ENCODE data around the gene CCR9. TPM values are rescaled to one million over a fixed set of nuclear protein-coding genes. Genes with fewer than 3 reads are reported as not detected.

The CCR9 gene
- total and polyA plus RNA-seq, 3 donors from 2014 or later = 0.19 to 0.25 TPM; not detected in 1

DNA sequence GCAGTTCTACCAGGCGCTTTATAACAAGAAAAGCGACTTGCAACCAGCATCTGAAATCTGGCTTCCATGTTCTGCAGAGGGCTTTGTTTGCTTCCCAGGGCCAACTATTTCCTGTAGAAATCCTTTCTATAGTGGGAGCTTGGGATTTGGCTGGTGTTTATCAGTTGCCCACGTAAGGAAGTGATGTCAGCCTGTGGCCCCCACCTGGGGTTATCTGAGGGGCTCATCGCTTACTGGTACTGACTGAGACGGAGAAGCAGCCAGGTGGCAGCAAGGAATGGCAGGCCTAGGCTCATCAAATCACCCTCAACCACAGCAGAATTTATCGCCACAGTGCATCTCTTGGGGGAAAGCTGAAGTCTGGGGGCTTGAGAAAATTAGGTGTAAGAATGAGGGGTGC lies 14.6 kb upstream of the CCR9 start:
- intact Hi-C loops (cut with DNase I; ENCODE audit: low total_unique reads) = no loop called here
- no peaks in the 10 kb centered on the region for H3K4me1 ChIP-seq
- H3K27me3 ChIP-seq = no peaks in the 10 kb centered on the region
- WGBS, 2 donors = 73 to 84% methylated on average over 6 of the region's 6 CpGs
- TF ChIP-seq, protein P1, sequence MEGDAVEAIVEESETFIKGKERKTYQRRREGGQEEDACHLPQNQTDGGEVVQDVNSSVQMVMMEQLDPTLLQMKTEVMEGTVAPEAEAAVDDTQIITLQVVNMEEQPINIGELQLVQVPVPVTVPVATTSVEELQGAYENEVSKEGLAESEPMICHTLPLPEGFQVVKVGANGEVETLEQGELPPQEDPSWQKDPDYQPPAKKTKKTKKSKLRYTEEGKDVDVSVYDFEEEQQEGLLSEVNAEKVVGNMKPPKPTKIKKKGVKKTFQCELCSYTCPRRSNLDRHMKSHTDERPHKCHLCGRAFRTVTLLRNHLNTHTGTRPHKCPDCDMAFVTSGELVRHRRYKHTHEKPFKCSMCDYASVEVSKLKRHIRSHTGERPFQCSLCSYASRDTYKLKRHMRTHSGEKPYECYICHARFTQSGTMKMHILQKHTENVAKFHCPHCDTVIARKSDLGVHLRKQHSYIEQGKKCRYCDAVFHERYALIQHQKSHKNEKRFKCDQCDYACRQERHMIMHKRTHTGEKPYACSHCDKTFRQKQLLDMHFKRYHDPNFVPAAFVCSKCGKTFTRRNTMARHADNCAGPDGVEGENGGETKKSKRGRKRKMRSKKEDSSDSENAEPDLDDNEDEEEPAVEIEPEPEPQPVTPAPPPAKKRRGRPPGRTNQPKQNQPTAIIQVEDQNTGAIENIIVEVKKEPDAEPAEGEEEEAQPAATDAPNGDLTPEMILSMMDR (IDR thresholded peaks at IDR 0.05) = no peak
- no peak for TF ChIP-seq POLR2A (IDR thresholded peaks at IDR 0.05)
- H3K27ac ChIP-seq = no peak overlapping the region
- no peak for DNase-seq
- no peaks in the 10 kb centered on the region for H3K36me3 ChIP-seq (ENCODE audit: low read depth, missing control alignments)
- no peak overlapping the region for H3K4me3 ChIP-seq
- H3K9me3 ChIP-seq = no peaks in the 10 kb centered on the region

DNA sequence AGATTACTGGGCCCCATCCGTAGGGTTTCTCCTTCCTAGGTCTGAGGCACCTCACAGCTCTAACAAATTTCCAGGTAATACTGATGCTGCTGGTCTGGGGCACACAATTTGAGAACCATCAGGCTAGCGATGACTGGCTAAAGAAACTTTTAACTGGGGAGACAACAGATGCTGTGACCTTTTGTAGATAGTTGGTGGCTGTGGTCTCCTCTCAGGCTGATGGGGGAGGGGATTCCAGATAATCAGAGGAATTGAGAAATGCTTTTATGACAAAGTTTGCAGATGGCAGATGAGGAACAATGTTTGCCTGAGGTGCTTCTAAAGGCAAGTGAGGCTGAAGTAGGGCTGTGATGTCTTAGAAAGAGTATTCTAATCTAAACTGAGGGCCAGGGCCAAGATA lies 13.8 kb upstream of the CCR9 start:
- TF ChIP-seq POLR2A (IDR thresholded peaks at IDR 0.05) = no peak
- TF ChIP-seq, protein P1 (IDR thresholded peaks at IDR 0.05) = no peak
- intact Hi-C loops (cut with DNase I; ENCODE audit: low total_unique reads) = no loop called here
- H3K4me1 ChIP-seq = no peaks in the 10 kb centered on the region

DNA sequence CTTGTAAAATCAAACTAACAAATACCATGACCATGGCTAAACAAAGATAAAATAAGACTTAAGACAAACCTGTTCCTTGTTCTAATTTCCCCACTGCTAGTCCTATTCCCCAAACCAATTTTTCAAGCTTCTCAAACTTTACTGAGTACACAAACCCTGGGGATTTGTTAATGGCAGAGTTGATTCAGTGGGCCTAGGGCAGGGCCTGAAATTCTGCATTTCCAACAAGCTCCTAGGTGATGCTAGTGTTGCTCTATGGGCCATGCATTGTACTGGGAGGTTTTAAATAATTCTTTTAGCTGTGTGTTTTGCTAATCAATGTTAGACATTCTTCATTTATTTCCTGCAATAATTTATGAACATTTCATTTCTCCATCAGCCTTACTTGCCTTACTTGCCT lies 13.3 kb upstream of the CCR9 start:
- Histone ChIP-seq H3K36me3 (ENCODE audit: low read depth, missing control alignments) (no peaks in the 10 kb centered on the region), H3K27me3 (no peaks in the 10 kb centered on the region), H3K9me3 (no peaks in the 10 kb centered on the region), H3K4me1 (no peaks in the 10 kb centered on the region), H3K27ac (no peak overlapping the region), H3K4me3 (no peak overlapping the region)
- TF ChIP-seq POLR2A (IDR thresholded peaks at IDR 0.05) = no peak
- TF ChIP-seq, protein P1 (IDR thresholded peaks at IDR 0.05) = no peak
- no peak for DNase-seq
- intact Hi-C loops (cut with DNase I; ENCODE audit: low total_unique reads) = no loop called here

More for the DNA sequence above, 13.8 kb upstream of the CCR9 start:
- Histone ChIP-seq H3K4me3 (no peak overlapping the region), H3K27ac (no peak overlapping the region), H3K9me3 (no peaks in the 10 kb centered on the region), H3K36me3 (ENCODE audit: low read depth, missing control alignments) (no peaks in the 10 kb centered on the region), H3K27me3 (no peaks in the 10 kb centered on the region)
- 72 to 86% methylated on average over 2 of the region's 2 CpGs for WGBS, 2 donors
- no peak for DNase-seq

DNA sequence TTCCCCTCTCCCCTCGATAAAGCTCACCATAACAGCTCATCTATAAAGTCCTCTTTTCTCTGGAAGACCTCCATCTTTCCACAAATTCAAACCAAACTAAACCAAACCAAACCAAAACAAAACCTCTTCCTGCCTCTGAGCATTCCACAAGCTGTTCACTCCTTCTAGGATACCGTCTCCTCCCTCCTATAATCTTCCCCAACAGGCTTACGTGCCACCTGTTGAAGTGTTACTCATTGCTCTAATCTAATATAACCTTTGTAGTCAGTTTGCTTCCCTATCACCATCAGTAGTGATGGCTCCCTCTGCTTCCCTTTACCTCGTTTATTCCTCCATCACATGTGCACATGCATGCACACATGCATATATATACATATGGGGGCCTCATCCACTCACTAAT lies 12.7 kb upstream of the CCR9 start:
- WGBS, 2 donors = 92 to 94% methylated on average over 4 of the region's 4 CpGs
- DNase-seq = no peak
- no peak overlapping the region for H3K4me3 ChIP-seq
- H3K27ac ChIP-seq = no peak overlapping the region
- H3K4me1 ChIP-seq = no peaks in the 10 kb centered on the region
- H3K36me3 ChIP-seq (ENCODE audit: low read depth, missing control alignments) = no peaks in the 10 kb centered on the region
- TF ChIP-seq POLR2A (IDR thresholded peaks at IDR 0.05) = no peak
- TF ChIP-seq, protein P1 (IDR thresholded peaks at IDR 0.05) = no peak
- H3K9me3 ChIP-seq = no peaks in the 10 kb centered on the region
- no peaks in the 10 kb centered on the region for H3K27me3 ChIP-seq
- intact Hi-C loops (cut with DNase I; ENCODE audit: low total_unique reads) = no loop called here

DNA sequence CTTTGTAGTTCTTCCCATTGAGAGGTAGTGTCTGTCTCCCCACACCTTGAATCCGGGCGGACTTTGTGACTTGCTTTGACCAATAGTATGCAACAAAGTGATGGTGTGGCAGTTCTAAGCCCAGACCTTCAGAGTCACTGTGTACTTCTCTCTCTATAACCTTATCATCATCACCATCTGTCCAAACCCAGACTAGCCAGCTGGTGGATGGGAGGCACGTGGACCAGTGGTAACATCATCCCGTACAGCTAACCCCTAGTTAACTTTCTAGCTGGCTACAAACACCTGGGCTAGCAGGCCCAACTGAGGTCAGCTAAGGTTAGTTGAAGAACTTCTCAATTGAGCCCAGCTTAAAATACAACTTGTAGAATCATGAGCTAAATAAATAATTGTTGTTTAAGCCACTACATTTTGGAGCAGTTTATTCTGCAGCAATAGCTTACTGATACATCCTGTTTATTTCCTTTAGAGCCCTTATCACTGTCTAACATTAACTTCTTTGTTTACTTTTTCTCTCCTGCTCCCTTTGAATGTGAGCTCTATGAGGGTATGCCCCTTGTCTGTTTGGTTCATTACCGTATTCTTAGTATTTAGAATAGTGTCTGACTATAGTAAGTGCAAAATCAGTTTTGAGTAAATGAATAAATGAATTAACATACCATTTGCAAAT lies 11.5 kb upstream of the CCR9 start:
- intact Hi-C loops (cut with DNase I; ENCODE audit: low total_unique reads) = no loop called here
- no peak for DNase-seq
- TF ChIP-seq, protein P1 (IDR thresholded peaks at IDR 0.05) = no peak
- no peak for TF ChIP-seq POLR2A (IDR thresholded peaks at IDR 0.05)
- H3K27ac ChIP-seq = no peak overlapping the region
- H3K36me3 ChIP-seq (ENCODE audit: low read depth, missing control alignments) = no peaks in the 10 kb centered on the region
- no peaks in the 10 kb centered on the region for H3K9me3 ChIP-seq
- H3K4me3 ChIP-seq = no peak overlapping the region
- WGBS, 2 donors = 84 to 87% methylated on average over 4 to 5 of the region's 5 CpGs
- H3K27me3 ChIP-seq = no peaks in the 10 kb centered on the region
- H3K4me1 ChIP-seq = no peaks in the 10 kb centered on the region

Measured in testis (tissue), 3 donors.